Keratinocyte (primary cell): ENCODE data around the gene RFXANK. TPM values are rescaled to one million over a fixed set of nuclear protein-coding genes. Genes with fewer than 3 reads are reported as not detected.

Source experiments
- DNase-seq: peaks from one replicate; pipeline ENCODE4 v3.0.0-alpha.2; 2011; ENCODE audit warnings: low read depth, missing footprints, low spot score
- FAIRE-seq: peaks from 2 replicates; lab custom pipeline; 2011; peaks lifted over from hg19 to GRCh38; lab: Jason Lieb, UNC
- H2AFZ ChIP-seq: 2 replicates; pipeline ENCODE4 v1.6.0; 2012; ENCODE audit warnings: low read length, control low read depth, inconsistent platforms; ENCODE audit not compliant: control insufficient read depth
- H3K27ac ChIP-seq: 2 replicates; pipeline ENCODE4 v1.5.1; 2011; ENCODE audit warnings: low read length; ENCODE audit not compliant: control insufficient read depth, insufficient read depth
- H3K27me3 ChIP-seq: 3 replicates; pipeline ENCODE4 v1.6.0; 2011; ENCODE audit warnings: low read length; ENCODE audit not compliant: control insufficient read depth, insufficient read depth; ENCODE audit errors: extremely low read depth
- H3K36me3 ChIP-seq, 2 experiments: 2 replicates in 1 of 2; 3 replicates in 1 of 2; pipeline ENCODE4 v1.5.1; 2011; ENCODE audit warnings: low read length in 2 of 2, mild to moderate bottlenecking in 1 of 2; ENCODE audit not compliant: control insufficient read depth in 2 of 2, insufficient read depth in 2 of 2; ENCODE audit errors: extremely low read depth in 1 of 2
- H3K4me1 ChIP-seq: 3 replicates; pipeline ENCODE4 v1.5.1; 2011; ENCODE audit warnings: low read length; ENCODE audit not compliant: control insufficient read depth, insufficient read depth; ENCODE audit errors: extremely low read depth
- H3K4me2 ChIP-seq: 3 replicates; pipeline ENCODE4 v1.6.0; 2011; ENCODE audit warnings: low read depth, low read length; ENCODE audit not compliant: control insufficient read depth, insufficient read depth; ENCODE audit errors: extremely low read depth
- H3K4me3 ChIP-seq, 3 experiments: fragments of 200-600 bp in 1 of 3; sonication (generic) in 1 of 3; 2 replicates in 2 of 3; 3 replicates in 1 of 3; pipeline ENCODE4 v1.5.1; 2011 to 2016; ENCODE audit warnings: low read length in 3 of 3, mild to moderate bottlenecking in 3 of 3, control low read depth in 2 of 3, inconsistent platforms in 1 of 3, low read depth in 1 of 3, mixed read lengths in 1 of 3, mixed run types in 1 of 3, moderate library complexity in 1 of 3; ENCODE audit not compliant: control insufficient read depth in 2 of 3, insufficient read depth in 2 of 3; ENCODE audit errors: extremely low read depth in 1 of 3
- H3K79me2 ChIP-seq: 2 replicates; pipeline ENCODE4 v1.6.0; 2012; ENCODE audit warnings: low read length; ENCODE audit not compliant: control insufficient read depth, insufficient read depth
- H3K9ac ChIP-seq: 3 replicates; pipeline ENCODE4 v1.6.0; 2011; ENCODE audit warnings: low read length; ENCODE audit not compliant: control insufficient read depth, insufficient read depth; ENCODE audit errors: extremely low read depth
- H3K9me1 ChIP-seq: 3 replicates; pipeline ENCODE4 v1.6.0; 2011; ENCODE audit warnings: low read length; ENCODE audit not compliant: control insufficient read depth, insufficient read depth; ENCODE audit errors: extremely low read depth
- H3K9me3 ChIP-seq: 2 replicates; pipeline ENCODE4 v1.5.1; 2012; ENCODE audit warnings: low read depth, low read length; ENCODE audit not compliant: control insufficient read depth
- H4K20me1 ChIP-seq: 3 replicates; pipeline ENCODE4 v1.6.0; 2011; ENCODE audit warnings: low read length; ENCODE audit not compliant: control insufficient read depth, insufficient read depth; ENCODE audit errors: extremely low read depth
- CTCF ChIP-seq, 3 experiments: IDR thresholded peaks in 1 of 3; conservative IDR thresholded peaks in 1 of 3; optimal IDR thresholded peaks in 1 of 3; 2 replicates in 2 of 3; 3 replicates in 1 of 3; pipeline versions ENCODE3 to v1.5.1; 2011; ENCODE audit warnings: low read length in 3 of 3, mild to moderate bottlenecking in 3 of 3, moderate library complexity in 2 of 3, control low read depth in 1 of 3, inconsistent platforms in 1 of 3; ENCODE audit not compliant: insufficient read depth in 2 of 3; ENCODE audit errors: extremely low read depth in 1 of 3
- EZH2 ChIP-seq: IDR thresholded peaks from one replicate; pipeline ENCODE4 v1.6.1; 2012; ENCODE audit warnings: inconsistent platforms, mild to moderate bottlenecking, low read length, moderate library complexity
- dilution Hi-C: fragments of 300-500 bp; cut with MboI; formaldehyde crosslinking; loops from one replicate; pipeline ENCODE4 v1.7.0; 2020; ENCODE audit warnings: low sequenced_read_pairs; ENCODE audit not compliant: extremely low pct_ligation_motif_present
- polyA plus RNA-seq, 5 experiments: library from polyadenylated mRNA; depleted of rRNA in 3 of 5; stranded (reverse) in 3 of 5; stranded (forward) in 1 of 5; unstranded in 1 of 5; fragments of >200 nt; gene quantifications; 1 replicate in 1 of 5; 2 replicates in 3 of 5; 3 replicates in 1 of 5; pipeline versions ENCODE4 v1.2.1 to v1.2.3, GENCODE V29; 2011 to 2012; ENCODE audit warnings: missing spikeins in 2 of 5, low read depth in 1 of 5, low replicate concordance in 1 of 5

The RFXANK gene
- polyA plus RNA-seq, 1 donor (not counting 4 experiments of a cell fraction or from before 2014, with no cell fraction given), result 49.0 TPM

- H3K27ac ChIP-seq, result no peak overlapping the region
- H3K9ac ChIP-seq, result no peak overlapping the region
- dilution Hi-C loops, result no loop called here
- H3K9me1 ChIP-seq, result no peaks in the 10 kb centered on the region
- no peak for FAIRE-seq
- no peaks in the 10 kb centered on the region for H3K36me3 ChIP-seq
- H2AFZ ChIP-seq, result no peak overlapping the region
- H4K20me1 ChIP-seq, result no peaks in the 10 kb centered on the region
- no peaks in the 10 kb centered on the region for H3K79me2 ChIP-seq
- TF ChIP-seq CTCF (optimal IDR thresholded peaks at IDR 0.05 in 1 of 3, IDR thresholded peaks at IDR 0.05 in 1 of 3, conservative IDR thresholded peaks at IDR 0.05 in 1 of 3; ENCODE audit: extremely low read depth in 1 of 3, insufficient read depth in 2 of 3, low read length in 3 of 3) (no peak), EZH2 (no peak)
- H3K4me2 ChIP-seq, result no peak overlapping the region
- H3K4me3 ChIP-seq, result no peak overlapping the region
- no peak for DNase-seq
- H3K27me3 ChIP-seq, result no peaks in the 10 kb centered on the region
- H3K9me3 ChIP-seq, result no peaks in the 10 kb centered on the region
- no peaks in the 10 kb centered on the region for H3K4me1 ChIP-seq
These were observed 29.6 kb upstream of the RFXANK start for GRCh38 chr19:19162495-19162894.

GRCh38 chr19:19165396-19165795 is 26.7 kb upstream of the RFXANK start:
- Histone ChIP-seq H3K9me3 (no peaks in the 10 kb centered on the region), H3K4me2 (no peak overlapping the region), H3K79me2 (no peaks in the 10 kb centered on the region), H3K4me1 (no peaks in the 10 kb centered on the region), H3K27me3 (no peaks in the 10 kb centered on the region), H3K36me3 (no peaks in the 10 kb centered on the region), H3K9me1 (no peaks in the 10 kb centered on the region), H4K20me1 (peaks cover 5% of the 10 kb centered on the region), H3K27ac (no peak overlapping the region), H3K4me3 (no peak overlapping the region), H2AFZ (no peak overlapping the region), H3K9ac (no peak overlapping the region)
- dilution Hi-C loops, result no loop called here
- TF ChIP-seq EZH2, result no peak
- no peak for TF ChIP-seq CTCF (optimal IDR thresholded peaks at IDR 0.05 in 1 of 3, IDR thresholded peaks at IDR 0.05 in 1 of 3, conservative IDR thresholded peaks at IDR 0.05 in 1 of 3; ENCODE audit: extremely low read depth in 1 of 3, insufficient read depth in 2 of 3, low read length in 3 of 3)
- DNase-seq, result no peak
- no peak for FAIRE-seq
